Trophoblast cell (in vitro differentiated cells and primary cell): ENCODE measurements around the gene SLC1A3.
"Not testable (repeated sequence)": the region's sequence is repeated elsewhere in the genome, so short reads cannot be mapped to it uniquely, and the experiment has no call there.

Source experiments
- DNase-seq, 2 donors: peaks; one replicate each; pipeline ENCODE4 v3.0.0-alpha.2; 2016
- H2AFZ ChIP-seq: 2 replicates; pipeline ENCODE4 v1.6.1; 2013; ENCODE audit warnings: low read length, moderate library complexity, mild to moderate bottlenecking; ENCODE audit not compliant: insufficient read depth, poor library complexity
- H2AK5ac ChIP-seq: 2 replicates; pipeline ENCODE4 v1.6.1; 2013; ENCODE audit warnings: mild to moderate bottlenecking, low read length
- H2BK120ac ChIP-seq: 2 replicates; pipeline ENCODE4 v1.6.1; 2013; ENCODE audit warnings: low read length, mild to moderate bottlenecking, moderate library complexity; ENCODE audit not compliant: insufficient read depth, poor library complexity
- H2BK12ac ChIP-seq: 2 replicates; pipeline ENCODE4 v1.6.1; 2013; ENCODE audit warnings: mild to moderate bottlenecking, low read length, moderate library complexity
- H2BK5ac ChIP-seq: 2 replicates; pipeline ENCODE4 v1.6.1; 2013; ENCODE audit warnings: low read length, low read depth, moderate library complexity, mild to moderate bottlenecking; ENCODE audit not compliant: poor library complexity
- H3K14ac ChIP-seq: 2 replicates; pipeline ENCODE4 v1.6.1; 2013; ENCODE audit warnings: mild to moderate bottlenecking, low read length
- H3K18ac ChIP-seq: 2 replicates; pipeline ENCODE4 v1.6.1; 2013; ENCODE audit warnings: mild to moderate bottlenecking, low read length
- H3K23ac ChIP-seq: 2 replicates; pipeline ENCODE4 v1.6.1; 2013; ENCODE audit warnings: low read length
- H3K27ac ChIP-seq: 2 replicates; pipeline ENCODE4 v1.5.1; 2013; ENCODE audit warnings: low read depth, mild to moderate bottlenecking, inconsistent platforms, low read length, moderate library complexity
- H3K27me3 ChIP-seq: 2 replicates; pipeline ENCODE4 v1.6.1; 2013; ENCODE audit warnings: inconsistent platforms, mild to moderate bottlenecking, low read length, moderate library complexity; ENCODE audit not compliant: insufficient read depth
- H3K36me3 ChIP-seq, 2 experiments: 1 replicate in 1 of 2; 2 replicates in 1 of 2; pipeline ENCODE4 v1.6.1; 2013; ENCODE audit warnings: low read length in 2 of 2, mild to moderate bottlenecking in 2 of 2, moderate library complexity in 1 of 2; ENCODE audit not compliant: insufficient read depth in 2 of 2, control insufficient read depth in 1 of 2
- H3K4ac ChIP-seq: 2 replicates; pipeline ENCODE4 v1.6.1; 2013; ENCODE audit warnings: low read depth, mild to moderate bottlenecking, low read length, moderate library complexity
- H3K4me1 ChIP-seq, 2 experiments: 1 replicate in 1 of 2; 2 replicates in 1 of 2; pipeline ENCODE4 v1.6.1; 2013; ENCODE audit warnings: low read length in 2 of 2, mild to moderate bottlenecking in 2 of 2, moderate library complexity in 1 of 2; ENCODE audit not compliant: insufficient read depth in 2 of 2, control insufficient read depth in 1 of 2
- H3K4me2 ChIP-seq: 2 replicates; pipeline ENCODE4 v1.6.1; 2013; ENCODE audit warnings: inconsistent platforms, mild to moderate bottlenecking, low read length, moderate library complexity
- H3K4me3 ChIP-seq: 2 replicates; pipeline ENCODE4 v1.5.1; 2013; ENCODE audit warnings: mild to moderate bottlenecking, low read depth, low read length, inconsistent platforms
- H3K79me1 ChIP-seq: one replicate; pipeline ENCODE4 v1.6.1; 2013; ENCODE audit warnings: low read length
- H3K79me2 ChIP-seq: 2 replicates; pipeline ENCODE4 v1.6.1; 2013; ENCODE audit warnings: low read length, mild to moderate bottlenecking; ENCODE audit not compliant: control insufficient read depth, insufficient read depth, poor library complexity
- H3K9ac ChIP-seq: 2 replicates; pipeline ENCODE4 v1.6.1; 2013; ENCODE audit warnings: mild to moderate bottlenecking, low read length
- H3K9me3 ChIP-seq: 2 replicates; pipeline ENCODE4 v1.6.1; 2013; ENCODE audit warnings: low read depth, mild to moderate bottlenecking, control low read depth, inconsistent platforms, low read length; ENCODE audit not compliant: insufficient read depth
- H4K12ac ChIP-seq: 2 replicates; pipeline ENCODE4 v1.6.1; 2013; ENCODE audit warnings: low read depth, mild to moderate bottlenecking, low read length, moderate library complexity
- H4K8ac ChIP-seq: 2 replicates; pipeline ENCODE4 v1.6.1; 2013; ENCODE audit warnings: low read depth, mild to moderate bottlenecking, low read length, moderate library complexity
- H4K91ac ChIP-seq: one replicate; pipeline ENCODE4 v1.6.1; 2013; ENCODE audit warnings: low read depth, mild to moderate bottlenecking, low read length, moderate library complexity
- WGBS: extraction: QIAGEN DNeasy Blood & Tissue Kit; methylation state at CpG from one replicate; pipeline ENCODE4 v1.1.7; 2013; ENCODE audit warnings: missing lambda C conversion rate; ENCODE audit not compliant: insufficient read length, insufficient coverage; ENCODE audit errors: extremely low coverage; 5-methylcytosine and 5-hydroxymethylcytosine counted together

Gene SLC1A3

DNA sequence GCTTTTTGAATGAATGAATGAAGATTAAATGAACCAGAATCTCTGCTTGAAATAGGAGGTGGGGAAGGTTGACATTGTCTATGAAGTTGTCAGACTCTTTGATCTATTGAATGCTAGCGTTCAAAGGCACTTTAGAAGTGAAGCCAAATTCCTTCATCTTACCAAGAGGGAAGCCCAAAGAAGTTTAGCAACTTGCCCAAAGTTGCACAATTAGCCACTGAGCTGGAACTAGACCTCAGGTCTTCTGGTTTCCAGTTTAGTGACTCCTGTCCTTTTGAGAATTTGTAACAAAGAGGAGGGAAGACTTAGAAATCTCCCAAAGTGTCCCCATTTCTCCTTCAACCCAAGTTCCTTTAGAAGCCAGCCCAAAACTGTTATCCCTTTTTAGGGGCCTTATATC lies 20.7 kb upstream of the SLC1A3 start:
- Histone ChIP-seq H3K36me3 (no peaks in the 10 kb centered on the region), H3K14ac (no peak overlapping the region), H3K79me2 (peaks cover 2% of the 10 kb centered on the region), H2BK5ac (no peak overlapping the region), H3K27me3 (no peaks in the 10 kb centered on the region), H3K9ac (no peak overlapping the region), H4K12ac (no peak overlapping the region), H3K18ac (no peak overlapping the region), H4K8ac (no peak overlapping the region), H3K23ac (no peak overlapping the region), H2BK120ac (no peak overlapping the region), H2AK5ac (no peak overlapping the region), H3K9me3 (no peaks in the 10 kb centered on the region), H3K4me1 (no peaks in the 10 kb centered on the region), H2BK12ac (no peak overlapping the region), H2AFZ (no peak overlapping the region), H3K4me3 (no peak overlapping the region), H3K79me1 (no peaks in the 10 kb centered on the region), H3K27ac (no peak overlapping the region), H3K4ac (no peak overlapping the region), H4K91ac (no peak overlapping the region), H3K4me2 (no peak overlapping the region)
- WGBS, result no CpG with 5 or more reads among the region's 1 CpG
- DNase-seq, result no peak

DNA sequence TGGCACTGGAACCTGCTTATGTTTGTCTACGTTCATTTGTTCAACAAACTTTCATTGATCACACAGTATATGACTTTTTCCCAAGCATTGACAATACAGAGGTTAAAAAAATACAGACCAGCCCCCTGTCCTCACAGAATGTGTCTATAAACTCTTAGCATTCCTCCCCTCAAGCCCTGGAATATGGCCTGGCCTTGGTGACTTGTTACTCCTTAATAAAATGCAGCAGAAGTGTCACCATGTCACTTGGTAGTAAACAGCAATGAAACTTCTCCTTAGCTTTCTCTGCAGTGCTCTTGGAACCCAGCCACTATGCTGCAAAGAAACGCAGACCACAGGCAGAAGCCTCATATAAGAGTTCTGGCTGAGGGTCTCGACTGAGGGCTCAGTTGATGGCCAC lies 19.1 kb upstream of the SLC1A3 start:
- no peak overlapping the region for H2BK120ac ChIP-seq
- no peak overlapping the region for H4K91ac ChIP-seq
- H3K4me2 ChIP-seq, result no peak overlapping the region
- no peaks in the 10 kb centered on the region for H3K27me3 ChIP-seq
- H3K4me3 ChIP-seq, result no peak overlapping the region
- H3K79me2 ChIP-seq, result peaks cover 2% of the 10 kb centered on the region
- no peak overlapping the region for H2AK5ac ChIP-seq
- no peak overlapping the region for H2BK5ac ChIP-seq
- no peak overlapping the region for H2AFZ ChIP-seq
- no peaks in the 10 kb centered on the region for H3K36me3 ChIP-seq
- no peaks in the 10 kb centered on the region for H3K9me3 ChIP-seq
- no peak overlapping the region for H3K18ac ChIP-seq
- H3K4me1 ChIP-seq, result no peaks in the 10 kb centered on the region
- DNase-seq, result no peak
- WGBS, result no CpG with 5 or more reads among the region's 3 CpGs
- no peak overlapping the region for H3K14ac ChIP-seq
- H3K79me1 ChIP-seq, result no peaks in the 10 kb centered on the region
- no peak overlapping the region for H4K12ac ChIP-seq
- no peak overlapping the region for H3K23ac ChIP-seq
- no peak overlapping the region for H3K27ac ChIP-seq
- no peak overlapping the region for H3K4ac ChIP-seq
- no peak overlapping the region for H3K9ac ChIP-seq
- H4K8ac ChIP-seq, result no peak overlapping the region
- no peak overlapping the region for H2BK12ac ChIP-seq

DNA sequence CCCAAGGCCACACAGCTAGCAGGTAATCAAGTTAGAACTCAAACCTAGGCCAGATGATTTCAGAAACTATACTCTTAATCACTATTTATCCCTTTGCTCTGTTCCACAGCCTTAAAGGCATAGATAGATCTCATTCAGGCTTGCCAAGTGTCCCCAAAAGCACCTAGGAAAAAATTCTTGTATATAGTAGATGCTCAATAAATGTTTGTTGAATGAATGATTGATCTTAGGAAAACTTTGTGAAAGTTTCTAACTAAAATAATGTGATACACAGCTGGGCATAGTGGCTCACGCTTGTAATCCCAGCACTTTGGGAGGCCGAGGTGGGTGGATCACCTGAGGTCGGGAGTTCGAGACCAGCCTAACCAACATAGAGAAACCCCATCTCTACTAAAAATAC lies 16.7 kb upstream of the SLC1A3 start:
- H2BK12ac ChIP-seq, H3K36me3 ChIP-seq, H3K4ac ChIP-seq, H3K27me3 ChIP-seq, H3K9me3 ChIP-seq, H2BK120ac ChIP-seq, H3K14ac ChIP-seq, H3K79me2 ChIP-seq, H3K4me3 ChIP-seq, H3K79me1 ChIP-seq, H4K8ac ChIP-seq, H2BK5ac ChIP-seq, H3K9ac ChIP-seq, H3K18ac ChIP-seq, H3K23ac ChIP-seq, H2AK5ac ChIP-seq, H3K4me1 ChIP-seq, H4K12ac ChIP-seq, H2AFZ ChIP-seq, H4K91ac ChIP-seq, H3K27ac ChIP-seq, H3K4me2 ChIP-seq, DNase-seq: not testable (repeated sequence)
- no CpG with 5 or more reads among the region's 4 CpGs for WGBS

DNA sequence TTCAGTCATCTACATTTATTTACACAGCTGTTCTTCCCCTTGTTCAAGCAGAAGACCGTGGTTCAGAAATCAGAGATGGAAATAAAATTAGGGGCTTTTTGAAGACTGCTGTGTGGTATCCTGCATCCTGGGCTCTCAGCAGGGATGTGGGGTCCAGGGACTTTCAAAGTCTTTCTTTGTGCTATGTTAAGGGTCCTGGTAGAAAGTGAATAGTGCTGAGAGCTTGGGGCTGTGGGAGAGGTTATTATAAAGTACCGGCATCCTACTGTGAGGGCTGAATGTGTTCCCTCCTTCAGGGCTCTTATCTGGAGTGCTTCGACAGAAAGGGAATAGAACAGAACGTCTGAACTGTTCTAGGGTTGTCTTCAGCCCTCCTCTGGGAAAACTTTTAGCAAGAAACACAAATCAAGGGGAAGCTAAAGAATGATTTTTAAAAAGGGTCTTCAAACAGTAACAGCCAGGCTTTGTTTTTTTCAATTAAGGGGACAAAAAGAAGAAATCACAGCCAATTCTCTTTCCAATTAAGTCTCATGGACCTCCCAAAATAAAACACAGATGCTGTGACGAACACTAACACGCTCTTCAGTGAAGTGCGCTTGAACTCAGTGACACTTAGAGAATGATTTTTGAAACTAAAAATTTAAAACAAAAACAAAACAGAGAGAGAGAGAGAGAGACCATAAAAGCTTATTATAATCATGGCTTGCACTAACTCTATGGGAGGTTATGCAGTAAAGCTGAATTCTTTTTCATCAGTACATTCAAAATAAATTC lies 15.7 kb upstream of the SLC1A3 start:
- Histone ChIP-seq H2BK120ac (no peak overlapping the region), H2BK5ac (no peak overlapping the region), H4K12ac (no peak overlapping the region), H3K27me3 (no peaks in the 10 kb centered on the region), H2AK5ac (no peak overlapping the region), H2BK12ac (no peak overlapping the region), H3K9ac (no peak overlapping the region), H3K4me3 (no peak overlapping the region), H4K8ac (no peak overlapping the region), H3K23ac (no peak overlapping the region), H2AFZ (no peak overlapping the region), H3K14ac (no peak overlapping the region), H3K27ac (no peak overlapping the region), H3K79me2 (peaks cover 2% of the 10 kb centered on the region), H4K91ac (no peak overlapping the region), H3K4me1 (no peaks in the 10 kb centered on the region), H3K4ac (no peak overlapping the region), H3K4me2 (no peak overlapping the region), H3K9me3 (no peaks in the 10 kb centered on the region), H3K36me3 (no peaks in the 10 kb centered on the region), H3K18ac (no peak overlapping the region), H3K79me1 (no peaks in the 10 kb centered on the region)
- DNase-seq, result no peak
- WGBS, result no CpG with 5 or more reads among the region's 7 CpGs
